Stomach smooth muscle (tissue), 2 donors: ENCODE measurements around the gene ZNF232.
"Not testable (repeated sequence)": the region's sequence is repeated elsewhere in the genome, so short reads cannot be mapped to it uniquely, and the experiment has no call there.

Experiments
- H3K27ac ChIP-seq: one replicate; pipeline ENCODE4 v1.7.0; 2013; ENCODE audit warnings: mild to moderate bottlenecking, low read length, inconsistent platforms
- H3K27me3 ChIP-seq, 2 donors: one replicate each; pipeline ENCODE4 v1.7.0; 2013; ENCODE audit warnings: low read length in 2 of 2; ENCODE audit not compliant: insufficient read depth in 2 of 2, control insufficient read depth in 1 of 2
- H3K36me3 ChIP-seq, 2 donors: one replicate each; pipeline ENCODE4 v1.7.0; 2013; ENCODE audit warnings: low read length in 2 of 2; ENCODE audit not compliant: control insufficient read depth in 2 of 2, insufficient read depth in 2 of 2
- H3K4me1 ChIP-seq: one replicate; pipeline ENCODE4 v1.7.0; 2013; ENCODE audit warnings: low read length; ENCODE audit not compliant: control insufficient read depth, insufficient read depth
- H3K4me3 ChIP-seq, 2 donors: one replicate each; pipeline ENCODE4 v1.7.0; 2013; ENCODE audit warnings: low read length in 2 of 2
- H3K9ac ChIP-seq, 2 donors: one replicate each; pipeline ENCODE4 v1.7.0; 2013; ENCODE audit warnings: low read length in 2 of 2, mild to moderate bottlenecking in 1 of 2
- H3K9me3 ChIP-seq, 2 donors: one replicate each; pipeline ENCODE4 v1.7.0; 2013; ENCODE audit warnings: low read length in 2 of 2; ENCODE audit not compliant: control insufficient read depth in 2 of 2
- donor health status: healthy.
- donor health status: Pancreatic carcinoma.

The ZNF232 gene

DNA sequence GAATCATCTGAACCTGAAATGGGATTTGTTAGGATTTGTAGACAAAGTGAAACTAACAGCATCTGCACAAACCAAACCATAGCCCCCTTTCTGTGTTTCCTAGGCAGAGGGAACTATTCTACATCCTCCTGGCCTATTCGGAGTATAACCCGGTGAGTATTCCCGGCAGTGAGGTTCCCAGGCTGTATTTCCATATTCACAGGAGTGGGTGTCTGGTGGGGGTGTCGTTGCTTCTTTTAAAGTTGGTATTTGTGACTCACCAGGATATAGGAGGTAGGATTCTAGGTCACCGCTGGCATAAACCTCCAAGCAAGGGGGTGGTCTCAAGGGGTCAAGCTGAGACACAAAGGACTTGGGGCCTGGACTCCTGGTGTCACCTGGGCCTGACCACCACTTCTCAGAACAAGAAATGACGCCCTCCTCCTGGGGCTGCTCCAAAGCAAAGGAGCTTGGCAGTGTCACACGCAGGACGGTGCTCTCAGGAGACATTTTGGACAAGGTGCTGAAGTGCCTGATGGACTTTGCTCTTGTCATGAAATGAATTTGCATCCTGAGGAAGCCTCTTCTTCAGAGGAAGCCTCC lies 23.5 kb upstream of the ZNF232 start:
- not testable (repeated sequence) for H3K4me1 ChIP-seq, H3K27ac ChIP-seq, H3K4me3 ChIP-seq, H3K9me3 ChIP-seq, H3K36me3 ChIP-seq, H3K9ac ChIP-seq, H3K27me3 ChIP-seq

DNA sequence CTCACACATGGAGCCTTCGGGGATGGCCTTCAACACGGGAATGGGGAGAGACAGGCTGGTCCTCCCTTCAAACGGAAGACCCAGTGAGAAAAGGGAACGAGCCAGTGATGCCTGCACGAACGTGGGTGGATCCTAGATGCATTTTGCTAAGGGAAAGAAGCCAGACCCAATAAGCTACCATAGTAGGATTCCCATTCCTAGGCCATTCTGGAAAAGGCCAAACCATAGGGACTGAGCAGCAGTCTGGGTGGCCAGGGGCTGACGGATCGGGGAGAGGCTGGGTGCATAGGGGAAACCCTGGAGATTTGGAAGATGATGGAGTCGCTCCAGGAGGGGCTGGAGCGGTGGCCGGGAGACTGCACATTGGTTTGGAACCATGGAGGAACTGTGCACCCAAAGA lies 22.9 kb upstream of the ZNF232 start:
- not testable (repeated sequence) for H3K27ac ChIP-seq, H3K27me3 ChIP-seq, H3K4me3 ChIP-seq, H3K36me3 ChIP-seq, H3K9me3 ChIP-seq, H3K4me1 ChIP-seq, H3K9ac ChIP-seq

DNA sequence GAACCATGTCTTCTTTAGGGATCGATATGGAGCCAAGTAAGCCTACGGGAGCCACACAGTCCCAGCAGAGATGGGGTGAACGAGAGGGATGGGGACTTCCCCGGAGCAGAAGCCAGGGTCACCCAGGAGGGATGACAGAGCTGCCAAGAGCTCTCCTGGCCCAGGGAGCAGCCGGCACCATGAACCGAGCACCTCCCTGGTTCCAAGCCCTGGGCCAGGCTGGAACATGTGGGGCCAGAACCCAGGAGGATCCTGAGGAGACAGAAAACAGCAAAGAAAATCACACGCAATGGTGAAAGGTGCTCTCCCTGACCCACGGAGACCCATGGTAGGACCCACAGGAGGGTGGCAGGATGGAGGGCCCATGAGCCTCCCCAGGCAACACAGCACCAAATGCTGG lies 22.3 kb upstream of the ZNF232 start:
- H3K9ac ChIP-seq, H3K4me1 ChIP-seq, H3K27ac ChIP-seq, H3K36me3 ChIP-seq, H3K27me3 ChIP-seq, H3K9me3 ChIP-seq, H3K4me3 ChIP-seq: not testable (repeated sequence)

DNA sequence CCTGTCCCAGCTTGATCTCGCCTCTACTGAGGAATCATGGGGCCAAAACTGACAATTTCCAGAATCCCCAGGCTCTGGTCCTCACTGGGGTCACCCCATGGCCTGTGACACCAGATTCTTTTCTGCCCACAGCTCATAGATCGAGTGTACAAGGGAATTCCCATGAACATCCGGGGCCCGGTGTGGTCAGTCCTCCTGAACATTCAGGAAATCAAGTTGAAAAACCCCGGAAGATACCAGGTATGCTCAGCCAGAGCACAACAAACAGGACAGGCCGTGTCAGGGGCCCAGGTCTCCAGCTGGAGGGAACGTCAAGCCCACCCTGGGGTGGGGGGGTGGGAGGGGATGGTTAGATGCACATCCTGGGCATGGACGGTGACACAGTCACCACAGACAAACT lies 21.6 kb upstream of the ZNF232 start:
- no peak overlapping the region for H3K27ac ChIP-seq
- H3K4me3 ChIP-seq: no peak overlapping the region
- no peak overlapping the region for H3K9ac ChIP-seq
- no peaks in the 10 kb centered on the region for H3K36me3 ChIP-seq
- H3K4me1 ChIP-seq: no peaks in the 10 kb centered on the region
- no peaks in the 10 kb centered on the region for H3K9me3 ChIP-seq
- no peaks in the 10 kb centered on the region for H3K27me3 ChIP-seq

DNA sequence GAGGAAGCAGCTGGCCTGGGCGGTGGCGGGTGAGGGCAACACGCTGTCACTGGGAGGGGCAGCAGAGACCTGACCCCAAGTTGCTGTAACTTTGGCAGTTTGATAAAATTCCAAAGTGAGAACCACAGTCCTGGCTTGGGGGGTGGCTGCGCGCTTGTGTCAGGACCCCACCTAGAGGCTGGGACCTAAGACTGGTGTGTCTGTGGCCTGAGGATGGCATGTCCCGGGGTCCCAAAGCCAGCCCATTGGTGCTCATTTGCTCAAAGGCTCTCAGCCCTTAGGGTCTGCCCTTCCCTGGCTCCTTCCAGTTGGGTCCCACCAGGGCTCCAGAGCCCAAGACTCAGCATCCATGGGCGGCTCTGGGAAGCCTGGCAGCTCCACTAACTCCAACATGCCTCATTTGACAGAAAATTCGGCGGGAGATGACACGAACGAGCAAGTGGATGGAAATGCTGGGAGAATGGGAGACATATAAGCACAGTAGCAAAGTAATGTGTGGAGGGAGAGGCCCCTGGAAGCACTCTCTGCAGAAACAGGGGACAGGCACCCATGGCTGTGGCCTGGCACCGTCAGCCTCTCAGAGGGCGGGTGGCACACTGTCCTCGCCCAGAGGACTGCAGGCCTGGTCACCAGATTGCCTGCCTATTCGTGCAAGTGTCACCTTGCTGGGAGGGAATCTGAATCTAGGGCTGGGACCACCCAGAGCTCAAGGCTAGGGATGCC lies 21.0 kb upstream of the ZNF232 start:
- not testable (repeated sequence) for H3K36me3 ChIP-seq, H3K9me3 ChIP-seq, H3K4me1 ChIP-seq, H3K4me3 ChIP-seq, H3K27me3 ChIP-seq, H3K9ac ChIP-seq, H3K27ac ChIP-seq

DNA sequence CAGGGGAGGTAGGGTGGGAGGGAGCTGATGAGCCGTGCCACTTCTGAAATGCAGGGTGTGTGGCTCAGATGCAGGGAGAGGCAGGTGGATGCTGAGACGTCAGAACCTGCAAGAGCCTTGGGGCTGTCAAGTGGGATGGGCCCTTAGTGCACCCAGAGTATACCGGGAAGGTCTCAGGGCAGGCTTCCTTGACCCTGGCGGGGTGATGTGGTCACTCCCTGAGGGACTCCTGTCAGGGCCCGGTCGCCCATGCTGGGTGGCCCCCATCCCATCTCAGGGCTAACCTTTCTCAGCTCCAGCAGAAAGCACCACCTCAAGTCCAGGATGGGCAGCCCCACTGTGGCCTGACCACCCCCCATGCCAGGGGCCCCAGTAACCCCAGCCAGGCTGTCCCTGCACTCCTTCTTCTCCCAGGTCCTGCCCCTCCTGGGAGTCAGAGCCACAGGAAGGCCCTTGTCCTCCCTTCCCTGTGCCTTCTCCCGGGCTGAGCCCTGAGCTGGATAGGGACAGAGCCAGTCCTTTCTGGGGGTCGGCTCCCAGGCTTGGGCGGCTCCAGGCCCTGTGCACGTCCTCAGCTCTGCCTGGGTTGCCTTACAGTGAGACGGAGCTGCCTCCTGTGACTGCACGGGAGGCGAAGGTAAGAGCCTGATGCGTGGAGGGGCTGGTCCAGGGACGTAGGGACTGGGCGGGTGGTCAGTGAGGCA lies 20.3 kb upstream of the ZNF232 start:
- H3K27me3 ChIP-seq, H3K4me3 ChIP-seq, H3K9ac ChIP-seq, H3K9me3 ChIP-seq, H3K36me3 ChIP-seq, H3K27ac ChIP-seq, H3K4me1 ChIP-seq: not testable (repeated sequence)

DNA sequence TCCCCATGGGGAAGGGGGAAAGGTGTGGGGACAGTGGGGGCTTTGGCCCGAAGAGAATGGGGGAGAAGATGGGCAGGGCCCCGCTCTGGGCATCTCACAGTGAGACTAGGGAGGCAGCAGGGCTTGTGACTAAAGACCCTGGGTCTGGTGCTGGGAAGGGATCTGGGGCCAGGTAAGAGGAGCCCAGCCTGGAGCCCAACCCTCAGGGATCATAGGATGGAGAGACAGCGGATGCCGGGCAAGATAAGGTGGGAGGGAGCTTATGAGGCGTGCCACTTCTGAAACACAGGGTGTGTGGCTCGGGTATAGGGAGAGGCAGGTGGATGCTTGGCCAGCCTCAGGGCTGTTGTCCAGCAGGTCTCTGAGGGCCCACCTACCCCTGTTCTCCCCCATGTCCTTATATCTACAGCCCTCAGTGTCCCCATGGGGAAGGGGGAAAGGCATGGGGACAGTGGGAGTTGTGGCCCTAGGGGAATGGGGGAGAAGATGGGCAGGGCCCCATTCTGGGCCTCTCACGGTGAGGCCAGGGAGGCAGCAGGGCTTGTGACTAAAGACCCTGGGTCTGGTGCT lies 19.6 kb upstream of the ZNF232 start:
- no peak overlapping the region for H3K9ac ChIP-seq
- H3K9me3 ChIP-seq: no peaks in the 10 kb centered on the region
- no peak overlapping the region for H3K27ac ChIP-seq
- H3K36me3 ChIP-seq: no peaks in the 10 kb centered on the region
- H3K4me3 ChIP-seq: no peak overlapping the region
- H3K4me1 ChIP-seq: no peaks in the 10 kb centered on the region
- no peaks in the 10 kb centered on the region for H3K27me3 ChIP-seq

DNA sequence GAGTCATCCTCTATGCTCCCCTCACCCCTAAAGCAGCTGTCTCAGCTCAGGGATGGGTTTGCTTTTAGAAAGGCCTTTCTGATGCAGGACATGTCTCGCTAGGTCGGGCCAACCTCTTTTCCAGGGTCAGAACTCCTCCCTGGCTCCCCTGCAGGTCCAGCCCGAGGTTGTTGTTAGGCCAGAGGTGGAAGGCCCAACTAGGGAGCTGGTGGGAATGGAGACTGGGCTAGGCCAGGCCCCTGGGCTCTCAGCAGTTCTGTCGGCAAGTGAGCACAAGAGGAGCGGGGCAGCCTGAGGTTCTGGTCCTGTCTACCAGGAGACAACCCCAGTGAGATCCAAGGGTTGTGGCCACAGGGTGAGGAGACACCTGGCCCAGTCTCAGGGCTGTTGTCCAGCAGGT lies 19.0 kb upstream of the ZNF232 start:
- not testable (repeated sequence) for H3K4me3 ChIP-seq, H3K27ac ChIP-seq, H3K9ac ChIP-seq, H3K36me3 ChIP-seq, H3K27me3 ChIP-seq, H3K4me1 ChIP-seq, H3K9me3 ChIP-seq

DNA sequence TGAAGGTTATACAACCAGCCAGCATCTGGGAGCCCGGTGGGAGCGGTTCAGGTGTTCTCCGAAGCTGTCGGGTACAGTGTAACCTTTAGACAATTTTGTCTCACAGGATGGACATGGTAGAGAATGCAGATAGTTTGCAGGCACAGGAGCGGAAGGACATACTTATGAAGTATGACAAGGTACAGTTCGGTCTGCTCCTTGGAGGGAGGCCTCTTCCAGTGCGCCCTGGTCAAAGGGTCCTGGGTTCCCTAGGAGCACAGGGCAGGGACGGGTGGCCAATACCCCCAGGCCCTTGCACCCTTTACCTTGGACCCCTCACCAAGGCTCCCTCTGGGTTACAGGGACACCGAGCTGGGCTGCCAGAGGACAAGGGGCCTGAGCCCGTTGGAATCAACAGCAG lies 18.6 kb upstream of the ZNF232 start:
- H3K9me3 ChIP-seq, H3K27ac ChIP-seq, H3K4me3 ChIP-seq, H3K27me3 ChIP-seq, H3K36me3 ChIP-seq, H3K9ac ChIP-seq, H3K4me1 ChIP-seq: not testable (repeated sequence)

DNA sequence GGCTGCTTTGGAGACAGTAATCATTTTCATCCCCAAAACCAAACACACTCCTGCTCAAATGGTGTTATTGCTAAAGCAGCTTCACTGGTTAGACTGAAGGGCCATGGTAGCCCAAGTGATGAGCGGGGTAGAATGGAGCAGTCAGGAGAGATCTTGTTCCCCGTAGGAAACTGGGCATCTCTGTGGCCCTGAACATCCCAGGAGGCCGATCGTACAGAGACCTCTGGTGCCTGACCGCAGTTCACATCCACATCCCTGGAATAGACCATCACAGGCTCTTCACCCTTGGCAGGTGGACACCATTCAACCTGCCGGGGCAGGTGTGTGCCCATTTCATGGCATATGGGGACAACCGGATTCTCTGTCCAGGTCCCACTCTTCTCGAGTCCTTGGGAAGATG lies 18.1 kb upstream of the ZNF232 start:
- not testable (repeated sequence) for H3K4me1 ChIP-seq, H3K9ac ChIP-seq, H3K9me3 ChIP-seq, H3K36me3 ChIP-seq, H3K4me3 ChIP-seq, H3K27me3 ChIP-seq, H3K27ac ChIP-seq
